NB4 (cell line): ENCODE results near the gene RCAN3.
"Not testable (repeated sequence)": the region's sequence is repeated elsewhere in the genome, so short reads cannot be mapped to it uniquely, and the experiment has no call there.

Experiments
- DNase-seq: peaks from one replicate; pipeline ENCODE4 v3.0.0; 2010; ENCODE audit warnings: low read depth
- H3K4me3 ChIP-seq: one replicate; pipeline ENCODE4 v1.5.1; 2011; ENCODE audit warnings: mild to moderate bottlenecking, low read depth, low read length, moderate library complexity
- MYC ChIP-seq: IDR thresholded peaks from 2 replicates; pipeline ENCODE4 v1.6.1; 2011; ENCODE audit warnings: low read depth, low read length
- POLR2A ChIP-seq: IDR thresholded peaks from 2 replicates; pipeline ENCODE4 v1.6.1; 2011; ENCODE audit warnings: mild to moderate bottlenecking; ENCODE audit not compliant: insufficient read length; ENCODE audit errors: extremely low read depth
- TF ChIP-seq, protein P1 (sequence below): IDR thresholded peaks from 2 replicates; pipeline ENCODE4 v1.6.1; 2011; ENCODE audit warnings: low read depth, low read length
- TF ChIP-seq, protein P2 (sequence below): IDR thresholded peaks from one replicate; pipeline ENCODE4 v1.5.1; 2012; ENCODE audit warnings: low read depth, low read length

Gene RCAN3

DNA sequence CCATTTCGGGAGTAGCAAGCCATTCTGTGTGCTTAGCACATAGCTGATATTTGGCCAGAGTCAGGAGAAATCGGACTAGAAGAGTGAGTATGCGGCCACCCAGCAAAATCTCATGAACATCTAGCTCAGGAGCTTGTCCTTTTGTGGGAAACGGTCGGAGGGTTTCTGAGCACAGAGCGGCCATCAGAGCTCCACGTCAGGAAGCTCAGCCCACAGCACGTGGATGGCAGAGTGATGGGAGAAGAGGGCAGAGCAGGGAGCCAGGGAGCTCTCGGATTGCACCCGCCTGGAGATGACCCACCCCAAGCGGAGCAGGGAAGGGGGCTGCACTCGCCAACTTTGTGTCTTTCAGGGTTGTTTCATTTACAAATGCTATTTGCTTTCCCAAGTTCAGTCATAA, 13.9 kb downstream of the RCAN3 start:
- DNase-seq: no peak
- TF ChIP-seq MYC (no peak), POLR2A (no peak)
- TF ChIP-seq, protein P1, sequence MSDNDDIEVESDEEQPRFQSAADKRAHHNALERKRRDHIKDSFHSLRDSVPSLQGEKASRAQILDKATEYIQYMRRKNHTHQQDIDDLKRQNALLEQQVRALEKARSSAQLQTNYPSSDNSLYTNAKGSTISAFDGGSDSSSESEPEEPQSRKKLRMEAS: no peak
- TF ChIP-seq, protein P2, sequence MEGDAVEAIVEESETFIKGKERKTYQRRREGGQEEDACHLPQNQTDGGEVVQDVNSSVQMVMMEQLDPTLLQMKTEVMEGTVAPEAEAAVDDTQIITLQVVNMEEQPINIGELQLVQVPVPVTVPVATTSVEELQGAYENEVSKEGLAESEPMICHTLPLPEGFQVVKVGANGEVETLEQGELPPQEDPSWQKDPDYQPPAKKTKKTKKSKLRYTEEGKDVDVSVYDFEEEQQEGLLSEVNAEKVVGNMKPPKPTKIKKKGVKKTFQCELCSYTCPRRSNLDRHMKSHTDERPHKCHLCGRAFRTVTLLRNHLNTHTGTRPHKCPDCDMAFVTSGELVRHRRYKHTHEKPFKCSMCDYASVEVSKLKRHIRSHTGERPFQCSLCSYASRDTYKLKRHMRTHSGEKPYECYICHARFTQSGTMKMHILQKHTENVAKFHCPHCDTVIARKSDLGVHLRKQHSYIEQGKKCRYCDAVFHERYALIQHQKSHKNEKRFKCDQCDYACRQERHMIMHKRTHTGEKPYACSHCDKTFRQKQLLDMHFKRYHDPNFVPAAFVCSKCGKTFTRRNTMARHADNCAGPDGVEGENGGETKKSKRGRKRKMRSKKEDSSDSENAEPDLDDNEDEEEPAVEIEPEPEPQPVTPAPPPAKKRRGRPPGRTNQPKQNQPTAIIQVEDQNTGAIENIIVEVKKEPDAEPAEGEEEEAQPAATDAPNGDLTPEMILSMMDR: no peak
- H3K4me3 ChIP-seq: no peak overlapping the region

DNA sequence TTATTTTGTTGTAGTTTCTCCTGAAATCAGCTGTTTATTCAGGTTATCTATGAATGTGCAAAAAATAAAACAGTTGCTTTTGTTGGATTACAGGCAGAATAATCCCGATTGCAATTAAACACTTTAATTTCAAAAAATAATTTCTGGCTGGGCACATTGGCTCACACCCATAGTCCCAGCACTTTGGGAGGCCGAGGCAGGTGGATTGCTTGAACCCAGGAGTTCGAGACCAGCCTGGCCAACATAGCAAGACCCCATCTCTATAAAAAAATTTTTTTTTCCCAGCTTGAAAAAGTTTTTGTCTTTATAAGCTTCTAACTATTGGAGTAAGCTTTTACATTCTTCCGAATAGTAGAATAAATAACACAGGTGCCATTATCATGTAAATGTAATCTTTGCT, 15.3 kb downstream of the RCAN3 start:
- no peak for TF ChIP-seq POLR2A
- TF ChIP-seq, protein P1: no peak
- no peak for TF ChIP-seq MYC
- TF ChIP-seq, protein P2: no peak
- DNase-seq: no peak
- no peak overlapping the region for H3K4me3 ChIP-seq

DNA sequence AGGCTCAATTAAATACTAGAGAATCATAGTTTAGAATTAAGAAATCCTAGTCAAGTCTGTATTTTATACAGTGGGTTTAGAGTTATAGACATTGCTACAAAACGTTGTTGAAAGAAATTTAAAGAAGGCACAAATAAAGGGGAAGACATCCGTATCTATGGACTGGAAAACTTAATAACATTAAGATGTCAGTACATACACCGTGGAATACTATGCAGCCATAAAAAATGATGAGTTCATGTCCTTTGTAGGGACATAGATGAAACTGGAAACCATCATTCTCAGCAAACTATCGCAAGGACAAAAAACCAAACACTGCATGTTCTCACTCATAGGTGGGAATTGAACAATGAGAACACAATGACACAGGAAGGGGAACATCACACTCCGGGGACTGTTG, 17.6 kb downstream of the RCAN3 start:
- not testable (repeated sequence) for DNase-seq, H3K4me3 ChIP-seq

DNA sequence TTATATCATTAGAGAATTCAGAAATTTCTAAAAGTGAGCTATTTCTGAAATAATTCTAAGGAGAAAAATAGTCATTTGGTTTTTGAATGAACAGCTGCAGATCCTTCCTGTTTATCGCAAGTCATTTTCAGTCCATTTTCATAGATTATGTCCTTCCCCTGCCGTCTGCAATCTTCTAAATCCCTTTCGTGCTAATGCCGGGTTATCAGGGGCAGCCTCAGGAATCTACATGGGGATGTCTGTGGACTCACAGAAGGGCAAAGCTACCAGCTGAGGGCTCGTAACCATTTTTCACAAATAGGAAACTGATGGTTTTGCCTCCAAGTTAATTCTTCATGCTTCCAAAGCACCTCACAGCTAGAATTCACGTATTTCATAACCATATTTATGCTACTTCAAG, 23.0 kb downstream of the RCAN3 start:
- DNase-seq: no peak
- TF ChIP-seq POLR2A (no peak), MYC (no peak)
- TF ChIP-seq, protein P1: no peak
- TF ChIP-seq, protein P2: no peak
- no peak overlapping the region for H3K4me3 ChIP-seq

DNA sequence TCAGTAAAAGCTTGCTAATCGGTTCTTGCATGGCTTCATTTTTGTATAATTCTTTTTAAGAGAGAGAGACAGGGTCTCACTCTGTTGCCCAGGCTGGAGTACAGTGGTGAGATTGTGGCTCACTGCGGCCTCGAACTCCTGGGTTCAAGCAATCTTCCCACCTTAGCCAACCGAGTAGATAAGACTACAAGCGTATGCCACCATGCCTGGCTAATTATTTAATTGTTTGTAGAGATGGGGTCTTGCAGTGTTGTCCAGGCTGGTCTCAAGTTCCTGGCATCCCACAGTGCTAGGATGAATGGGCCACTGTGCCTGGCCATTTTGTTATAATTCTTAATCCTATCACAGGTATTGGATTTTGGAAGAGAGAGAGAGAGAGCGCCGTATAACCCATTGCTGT, 23.4 kb downstream of the RCAN3 start:
- no peak overlapping the region for H3K4me3 ChIP-seq
- DNase-seq: no peak
- TF ChIP-seq, protein P1: no peak
- TF ChIP-seq, protein P2: no peak
- TF ChIP-seq POLR2A: no peak
- no peak for TF ChIP-seq MYC

DNA sequence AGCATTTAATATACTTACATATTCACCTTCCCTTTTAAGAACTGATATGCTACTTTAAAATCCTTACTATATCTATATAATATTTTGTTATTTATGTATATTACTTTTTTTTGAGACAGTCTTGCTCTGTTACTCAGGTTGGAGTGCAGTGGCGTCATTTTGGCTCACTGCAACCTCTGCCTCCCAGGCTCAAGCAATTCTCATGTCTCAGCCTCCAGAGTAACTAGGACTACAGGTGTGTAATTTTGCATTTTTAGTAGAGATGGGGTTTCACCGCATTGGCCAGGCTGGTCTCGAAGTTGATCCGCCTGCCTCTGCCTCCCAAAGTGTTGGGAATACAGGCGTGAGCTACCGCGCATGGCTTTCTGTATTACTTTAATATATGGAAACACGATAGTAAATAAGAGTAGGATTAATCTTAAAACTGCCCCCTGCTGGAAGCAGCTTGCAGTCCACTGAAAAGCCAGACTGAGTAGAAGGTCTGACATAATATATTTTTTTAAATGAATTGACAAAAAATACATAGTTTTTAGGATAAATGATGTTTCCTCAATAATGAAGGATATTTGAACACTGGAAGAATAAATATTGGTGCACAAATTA, 24.4 kb downstream of the RCAN3 start:
- DNase-seq: peak; percentile 43
- TF ChIP-seq, protein P2: peak; percentile 43
- no peak for TF ChIP-seq MYC
- no peak overlapping the region for H3K4me3 ChIP-seq
